Nephron (organoid): ENCODE measurements around the gene ADD3.

ENCODE experiments used
- H3K27ac Mint-ChIP-seq, 3 experiments: 2 replicates each; pipeline ENCODE4 v1.8.0; 2020; ENCODE audit warnings: mixed read lengths in 3 of 3, mild to moderate bottlenecking in 2 of 3, moderate library complexity in 1 of 3
- H3K27me3 Mint-ChIP-seq: 2 replicates; pipeline ENCODE4 v1.8.0; 2021; ENCODE audit warnings: low read depth, mild to moderate bottlenecking, moderate library complexity, mixed read lengths
- H3K36me3 Mint-ChIP-seq: 2 replicates; pipeline ENCODE4 v1.8.0; 2020; ENCODE audit warnings: low read depth, mixed read lengths
- H3K4me1 Mint-ChIP-seq: 2 replicates; pipeline ENCODE4 v1.8.0; 2020; ENCODE audit warnings: mixed read lengths
- H3K4me3 Mint-ChIP-seq, 3 experiments: 2 replicates each; pipeline ENCODE4 v1.8.0; 2020; ENCODE audit warnings: mild to moderate bottlenecking in 3 of 3, mixed read lengths in 3 of 3, moderate library complexity in 2 of 3
- H3K9me3 Mint-ChIP-seq: 2 replicates; pipeline ENCODE4 v1.8.0; 2020; ENCODE audit warnings: mixed read lengths
- TF ChIP-seq, protein P1 (sequence below), 3 experiments: fragments of 200-600 bp; sonication (generic); IDR thresholded peaks; one replicate each; pipeline ENCODE4 v1.5.0; 2021; ENCODE audit warnings: antibody characterized with exemption in 3 of 3; ENCODE audit not compliant: unreplicated experiment in 3 of 3

ADD3 gene

DNA sequence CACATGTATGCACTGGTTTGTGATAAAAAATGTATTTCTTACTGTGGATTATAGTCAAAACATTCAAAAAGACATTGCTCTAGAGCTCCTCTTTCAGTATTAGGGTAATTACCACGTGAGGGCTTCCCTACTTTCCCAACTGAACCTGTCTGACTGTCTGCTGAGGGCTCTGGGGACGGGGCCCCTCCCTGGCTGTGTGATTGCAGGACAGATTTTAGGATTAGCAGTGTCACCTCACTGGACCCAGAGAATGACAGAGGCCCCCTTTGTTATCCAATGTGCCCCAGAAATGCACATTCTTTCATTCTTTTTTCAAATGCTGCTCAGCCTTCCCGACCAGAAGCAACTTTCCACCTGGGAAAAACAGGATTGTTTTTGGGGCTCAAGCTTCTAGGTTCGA is 156.1 kb downstream of the ADD3 start:
- TF ChIP-seq, protein P1, sequence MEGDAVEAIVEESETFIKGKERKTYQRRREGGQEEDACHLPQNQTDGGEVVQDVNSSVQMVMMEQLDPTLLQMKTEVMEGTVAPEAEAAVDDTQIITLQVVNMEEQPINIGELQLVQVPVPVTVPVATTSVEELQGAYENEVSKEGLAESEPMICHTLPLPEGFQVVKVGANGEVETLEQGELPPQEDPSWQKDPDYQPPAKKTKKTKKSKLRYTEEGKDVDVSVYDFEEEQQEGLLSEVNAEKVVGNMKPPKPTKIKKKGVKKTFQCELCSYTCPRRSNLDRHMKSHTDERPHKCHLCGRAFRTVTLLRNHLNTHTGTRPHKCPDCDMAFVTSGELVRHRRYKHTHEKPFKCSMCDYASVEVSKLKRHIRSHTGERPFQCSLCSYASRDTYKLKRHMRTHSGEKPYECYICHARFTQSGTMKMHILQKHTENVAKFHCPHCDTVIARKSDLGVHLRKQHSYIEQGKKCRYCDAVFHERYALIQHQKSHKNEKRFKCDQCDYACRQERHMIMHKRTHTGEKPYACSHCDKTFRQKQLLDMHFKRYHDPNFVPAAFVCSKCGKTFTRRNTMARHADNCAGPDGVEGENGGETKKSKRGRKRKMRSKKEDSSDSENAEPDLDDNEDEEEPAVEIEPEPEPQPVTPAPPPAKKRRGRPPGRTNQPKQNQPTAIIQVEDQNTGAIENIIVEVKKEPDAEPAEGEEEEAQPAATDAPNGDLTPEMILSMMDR (IDR thresholded peaks at IDR 0.05; ENCODE audit: unreplicated experiment in 3 of 3): no peak
- no peaks in the 10 kb centered on the region for H3K36me3 Mint-ChIP-seq
- no peaks in the 10 kb centered on the region for H3K9me3 Mint-ChIP-seq
- H3K27ac Mint-ChIP-seq: no peak overlapping the region
- H3K4me3 Mint-ChIP-seq: no peak overlapping the region
- peaks cover 59% of the 10 kb centered on the region for H3K27me3 Mint-ChIP-seq
- H3K4me1 Mint-ChIP-seq: peaks cover 8% of the 10 kb centered on the region

DNA sequence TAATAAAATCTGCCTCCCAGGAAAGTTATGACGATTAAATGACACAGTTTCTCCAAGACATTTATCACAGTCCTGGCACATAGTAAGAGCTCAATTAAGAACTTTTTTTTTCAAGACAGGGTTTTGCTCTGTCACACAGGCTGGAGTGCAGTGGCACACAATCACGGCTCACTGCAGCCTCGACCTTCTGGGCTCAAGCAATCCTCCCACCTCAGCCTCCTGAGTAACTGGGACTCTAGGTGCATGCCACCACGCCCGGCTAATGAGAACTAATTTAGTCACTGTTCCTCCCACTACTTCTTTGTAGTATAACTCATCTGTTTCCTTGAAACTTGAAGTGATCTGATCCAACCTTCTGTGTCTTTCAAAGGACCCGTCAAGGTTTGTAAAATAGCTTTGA is 157.5 kb downstream of the ADD3 start:
- Mint-ChIP-seq H3K4me1 (peaks cover 22% of the 10 kb centered on the region), H3K27ac (no peak overlapping the region), H3K36me3 (no peaks in the 10 kb centered on the region), H3K4me3 (no peak overlapping the region), H3K27me3 (peaks cover 73% of the 10 kb centered on the region), H3K9me3 (no peaks in the 10 kb centered on the region)
- TF ChIP-seq, protein P1 (IDR thresholded peaks at IDR 0.05; ENCODE audit: unreplicated experiment in 3 of 3): no peak

DNA sequence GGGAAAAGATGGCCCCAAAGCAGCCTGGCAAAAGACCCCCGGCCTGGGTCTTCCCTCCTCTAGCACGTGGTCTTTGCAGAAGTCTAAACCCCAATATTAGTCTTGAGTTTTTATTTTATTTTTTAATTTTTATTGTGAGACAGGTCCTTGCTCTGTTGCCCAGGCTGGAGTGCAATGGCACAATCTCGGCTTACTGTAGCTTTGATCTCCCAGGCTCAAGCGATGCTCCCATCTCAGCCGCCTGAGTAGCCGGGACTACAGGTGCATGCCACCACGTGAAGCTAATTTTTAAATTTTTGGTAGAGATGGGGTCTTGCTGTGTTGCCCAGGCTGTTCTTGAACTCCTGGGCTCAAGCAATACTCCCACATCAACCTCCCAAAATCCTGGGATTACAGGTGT is 159.4 kb downstream of the ADD3 start:
- TF ChIP-seq, protein P1 (IDR thresholded peaks at IDR 0.05; ENCODE audit: unreplicated experiment in 3 of 3): no peak
- no peaks in the 10 kb centered on the region for H3K36me3 Mint-ChIP-seq
- H3K9me3 Mint-ChIP-seq: no peaks in the 10 kb centered on the region
- H3K27ac Mint-ChIP-seq: no peak overlapping the region
- H3K4me1 Mint-ChIP-seq: peaks cover 31% of the 10 kb centered on the region
- H3K4me3 Mint-ChIP-seq: no peak overlapping the region
- H3K27me3 Mint-ChIP-seq: peaks cover 86% of the 10 kb centered on the region

DNA sequence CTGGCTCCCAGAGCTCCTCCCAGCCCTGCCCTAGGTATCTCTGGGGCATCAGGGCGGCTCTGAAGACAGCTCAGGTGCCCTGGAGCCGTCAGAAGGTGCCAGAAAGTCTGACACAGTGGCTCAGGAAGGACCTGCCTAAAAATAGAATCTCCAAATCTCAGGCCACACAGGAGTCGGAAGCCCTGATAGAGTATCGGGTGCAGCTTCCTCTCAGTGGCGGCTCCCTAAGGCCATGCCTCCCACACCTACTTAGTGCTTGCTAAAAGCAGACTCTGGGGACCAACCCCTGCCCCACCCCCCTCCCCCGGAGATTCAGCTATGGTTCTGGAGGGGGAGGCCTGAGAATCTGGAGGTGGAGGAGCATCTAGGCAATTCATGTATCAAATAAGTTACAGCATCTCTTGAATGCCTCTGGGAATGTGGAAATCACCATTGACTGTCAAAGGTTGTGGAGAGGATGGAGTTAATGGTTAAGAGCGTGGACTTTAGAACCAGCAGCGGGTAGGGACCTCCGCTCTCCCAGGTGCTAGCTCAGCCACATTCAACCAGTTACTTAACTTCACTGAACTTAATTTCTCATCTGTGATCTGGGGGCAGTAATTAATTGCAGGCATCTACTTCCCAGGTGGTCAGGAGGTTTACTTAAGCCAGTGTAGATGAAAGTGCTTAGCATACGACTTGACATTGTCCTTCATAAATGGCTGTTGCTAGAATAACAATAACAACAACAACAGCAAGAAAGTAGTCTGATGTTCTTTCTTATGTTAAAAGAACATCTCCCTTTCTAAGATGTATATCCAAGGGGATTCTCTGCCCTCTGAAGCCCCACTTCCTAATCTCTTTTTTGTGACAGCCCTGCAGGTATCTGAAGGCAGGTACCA is 161.1 kb downstream of the ADD3 start:
- Mint-ChIP-seq H3K9me3 (no peaks in the 10 kb centered on the region), H3K4me3 (no peak overlapping the region), H3K36me3 (no peaks in the 10 kb centered on the region), H3K27ac (no peak overlapping the region), H3K4me1 (peaks cover 34% of the 10 kb centered on the region), H3K27me3 (peaks cover 76% of the 10 kb centered on the region)
- TF ChIP-seq, protein P1 (IDR thresholded peaks at IDR 0.05; ENCODE audit: unreplicated experiment in 3 of 3): no peak

DNA sequence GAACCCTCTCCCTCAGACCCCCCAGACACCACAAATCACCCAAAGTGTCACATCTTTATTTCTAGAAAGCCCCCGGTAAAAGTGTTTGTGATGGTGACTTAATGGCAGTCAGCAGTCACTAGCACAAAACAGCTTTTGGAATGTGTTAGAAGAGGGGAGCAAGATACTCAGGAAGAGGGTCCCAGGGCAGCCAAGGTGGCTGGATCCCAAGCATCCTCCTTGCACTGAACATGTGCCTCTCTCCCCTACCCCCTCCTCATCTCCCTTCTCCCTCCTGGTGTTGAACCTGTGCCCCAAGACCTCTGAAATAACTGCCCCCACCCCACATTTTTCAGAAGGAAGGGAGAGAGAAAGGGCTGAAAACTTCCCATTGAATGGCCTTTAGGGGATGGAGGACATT is 161.8 kb downstream of the ADD3 start:
- H3K27me3 Mint-ChIP-seq: peaks cover 73% of the 10 kb centered on the region
- H3K4me1 Mint-ChIP-seq: peaks cover 34% of the 10 kb centered on the region
- no peak overlapping the region for H3K27ac Mint-ChIP-seq
- H3K9me3 Mint-ChIP-seq: no peaks in the 10 kb centered on the region
- TF ChIP-seq, protein P1 (IDR thresholded peaks at IDR 0.05; ENCODE audit: unreplicated experiment in 3 of 3): no peak
- no peak overlapping the region for H3K4me3 Mint-ChIP-seq
- H3K36me3 Mint-ChIP-seq: no peaks in the 10 kb centered on the region
